IMR-90 (cell line): ENCODE data around the gene ABCC3.

Experiments
- BHLHE40 ChIP-seq: fragments of 150-350 bp; IDR thresholded peaks from 2 replicates; pipeline ENCODE4 v1.6.1; 2016; ENCODE audit warnings: mild to moderate bottlenecking, low read depth, low read length
- CEBPB ChIP-seq: IDR thresholded peaks from 2 replicates; pipeline ENCODE4 v1.6.1; 2012; ENCODE audit warnings: low read depth, low read length, improper control_type of control experiment
- CHD1 ChIP-seq: IDR thresholded peaks from 2 replicates; pipeline ENCODE4 v1.6.1; 2012; ENCODE audit warnings: low read depth, low read length, improper control_type of control experiment
- CTCF ChIP-seq: conservative IDR thresholded peaks from 2 replicates; pipeline ENCODE4 v1.5.1; 2012; ENCODE audit warnings: mild to moderate bottlenecking, low read depth, low read length, improper control_type of control experiment
- MXI1 ChIP-seq: IDR thresholded peaks from 2 replicates; pipeline ENCODE4 v1.6.1; 2012; ENCODE audit warnings: low read depth, mild to moderate bottlenecking, low read length, moderate library complexity, borderline replicate concordance
- POLR2A ChIP-seq: IDR thresholded peaks from 2 replicates; pipeline ENCODE4 v1.6.1; 2012; ENCODE audit warnings: mild to moderate bottlenecking, low read depth, low read length
- RCOR1 ChIP-seq: IDR thresholded peaks from 2 replicates; pipeline ENCODE4 v1.6.1; 2012; ENCODE audit warnings: mild to moderate bottlenecking, low read length, improper control_type of control experiment; ENCODE audit not compliant: insufficient replicate concordance
- RFX5 ChIP-seq: IDR thresholded peaks from 2 replicates; pipeline ENCODE4 v1.8.0; 2012; ENCODE audit warnings: low read depth, mild to moderate bottlenecking, low read length, moderate library complexity
- SMC3 ChIP-seq: fragments of 150-350 bp; IDR thresholded peaks from 2 replicates; pipeline ENCODE4 v1.6.1; 2016; ENCODE audit warnings: low read depth, mild to moderate bottlenecking, antibody characterized with exemption, low read length, moderate library complexity
- USF2 ChIP-seq: fragments of 150-350 bp; IDR thresholded peaks from 2 replicates; pipeline ENCODE4 v1.6.1; 2017; ENCODE audit warnings: mild to moderate bottlenecking, antibody characterized with exemption, low read length, low read depth

- no peak for TF ChIP-seq USF2
- no peak for TF ChIP-seq CTCF
- no peak for TF ChIP-seq CEBPB
- TF ChIP-seq BHLHE40 = no peak
- TF ChIP-seq POLR2A = no peak
- TF ChIP-seq RFX5 = no peak
- no peak for TF ChIP-seq RCOR1
- no peak for TF ChIP-seq CHD1
- no peak for TF ChIP-seq SMC3
- TF ChIP-seq MXI1 = no peak
Observed at GRCh38 chr17:50690887-50691549, 56.3 kb downstream of the ABCC3 start.
